ENCODE measurements around the gene LHX4. TPM values are rescaled to one million over a fixed set of nuclear protein-coding genes. Genes with fewer than 3 reads are reported as not detected.
A peak's percentile ranks its signal among the peaks of the same experiment; 100 is the strongest.

The LHX4 gene
- 1 to 10 TPM; 3.1 to 5.1 (median 4.1) TPM for polyA plus RNA-seq (ENCODE audit: insufficient read depth in 1 of 5, insufficient read length in 5 of 5, low replicate concordance in 1 of 5)
- long read RNA-seq, donor 1, partial matches to known transcripts = 128 of 128 reads
- long read RNA-seq, donor 1, other reads (novel, unspliced or antisense) = 0 of 128 reads
- long read RNA-seq, donor 2, partial matches to known transcripts = 36 of 36 reads
- long read RNA-seq, donor 2, other reads (novel, unspliced or antisense) = 0 of 36 reads
- long read RNA-seq, donor 3, partial matches to known transcripts = 118 of 118 reads
- long read RNA-seq, donor 3, other reads (novel, unspliced or antisense) = 0 of 118 reads
- long read RNA-seq, donor 4 = 0 reads
- long read RNA-seq, donor 5, partial matches to known transcripts = 100 of 100 reads
- long read RNA-seq, donor 5, other reads (novel, unspliced or antisense) = 0 of 100 reads
- long read RNA-seq, donor 6, partial matches to known transcripts = 88 of 88 reads
- long read RNA-seq, donor 6, other reads (novel, unspliced or antisense) = 0 of 88 reads
- long read RNA-seq, donor 7 = 0 reads
- long read RNA-seq, donor 8 = 0 reads

GRCh38 chr1:180229483-180230415, at the start of gene LHX4:
Gene LHX4 (plus strand): TSS chr1:180230264. CDS start chr1:180230530, 266 bp downstream.
- DNase-seq = no peak

- no peak for DNase-seq
Observed at GRCh38 chr1:180181048-180181447, 49.0 kb upstream of the LHX4 start.

- DNase-seq = no peak
Observed at GRCh38 chr1:180181996-180182642, 47.9 kb upstream of the LHX4 start.

- no peak for DNase-seq
Observed at GRCh38 chr1:180182643-180183311, 47.3 kb upstream of the LHX4 start.

- DNase-seq = no peak
Observed at GRCh38 chr1:180183426-180183825, 46.6 kb upstream of the LHX4 start.

GRCh38 chr1:180184041-180184440, 46.0 kb upstream of the LHX4 start:
- DNase-seq = no peak

- no peak for DNase-seq
Observed at GRCh38 chr1:180185281-180185680, 44.8 kb upstream of the LHX4 start.

GRCh38 chr1:180185971-180186645, 44.0 kb upstream of the LHX4 start:
- no peak for DNase-seq

GRCh38 chr1:180186831-180187230, 43.2 kb upstream of the LHX4 start:
- no peak for DNase-seq

- no peak for DNase-seq
Observed at GRCh38 chr1:180187626-180188025, 42.4 kb upstream of the LHX4 start.

- DNase-seq = peak in 1 of 2 donors; percentile 73
Observed at GRCh38 chr1:180188091-180188506, 42.0 kb upstream of the LHX4 start.

- no peak for DNase-seq
Observed at GRCh38 chr1:180188684-180189175, 41.3 kb upstream of the LHX4 start.

- no peak for DNase-seq
Observed at GRCh38 chr1:180190091-180190490, 40.0 kb upstream of the LHX4 start.

- DNase-seq = no peak
Observed at GRCh38 chr1:180192172-180192571, 37.9 kb upstream of the LHX4 start.

GRCh38 chr1:180193141-180194047, 36.7 kb upstream of the LHX4 start:
- no peak for DNase-seq

GRCh38 chr1:180194048-180194425, 36.0 kb upstream of the LHX4 start:
- DNase-seq = no peak

GRCh38 chr1:180194546-180195207, 35.4 kb upstream of the LHX4 start:
- DNase-seq = no peak

GRCh38 chr1:180195401-180195800, 34.7 kb upstream of the LHX4 start:
- no peak for DNase-seq

- no peak for DNase-seq
Observed at GRCh38 chr1:180195916-180196315, 34.1 kb upstream of the LHX4 start.

All from right lung (tissue), 10 donors.